ENCODE data around the gene FARSA.

The FARSA gene

DNA sequence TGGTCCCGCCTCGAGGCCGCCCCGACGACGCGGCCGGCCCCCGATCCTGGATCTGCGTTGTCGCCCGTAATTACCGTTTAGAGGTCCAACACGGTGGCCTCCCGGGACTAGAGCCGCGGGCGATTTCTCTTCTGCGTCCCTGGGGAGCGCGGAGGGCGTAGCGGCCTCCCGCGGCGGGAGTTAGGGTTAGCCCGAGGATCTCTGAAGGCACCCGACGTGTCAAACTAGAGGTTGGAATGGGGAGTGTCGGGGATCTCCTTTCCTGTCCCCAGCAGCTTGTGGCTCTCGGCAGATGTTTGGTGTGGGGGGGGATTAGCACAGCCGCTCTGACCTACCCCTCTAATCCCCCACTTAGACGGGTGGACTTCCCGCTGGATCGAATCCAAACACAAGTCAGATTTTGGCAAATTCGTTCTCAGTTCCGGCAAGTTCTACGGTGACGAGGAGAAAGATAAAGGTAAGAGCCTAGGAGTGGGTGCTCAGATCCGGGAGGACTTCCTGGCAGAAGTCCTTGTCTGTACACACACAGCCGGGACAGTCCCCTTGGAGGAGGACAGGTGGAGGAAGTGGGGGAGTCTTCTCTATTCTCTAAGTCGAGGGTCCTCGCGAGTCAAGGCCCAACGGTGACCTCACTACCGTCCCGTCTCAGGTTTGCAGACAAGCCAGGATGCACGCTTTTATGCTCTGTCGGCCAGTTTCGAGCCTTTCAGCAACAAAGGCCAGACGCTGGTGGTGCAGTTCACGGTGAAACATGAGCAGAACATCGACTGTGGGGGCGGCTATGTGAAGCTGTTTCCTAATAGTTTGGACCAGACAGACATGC, 5.5 kb upstream of the FARSA start:
- no peak; the same call in 1 of the 2 replicates for TF ChIP-seq POLR2AphosphoS5 (IDR thresholded peaks at IDR 0.05; ENCODE audit: low read depth, low read length)
- TF ChIP-seq, protein P1, sequence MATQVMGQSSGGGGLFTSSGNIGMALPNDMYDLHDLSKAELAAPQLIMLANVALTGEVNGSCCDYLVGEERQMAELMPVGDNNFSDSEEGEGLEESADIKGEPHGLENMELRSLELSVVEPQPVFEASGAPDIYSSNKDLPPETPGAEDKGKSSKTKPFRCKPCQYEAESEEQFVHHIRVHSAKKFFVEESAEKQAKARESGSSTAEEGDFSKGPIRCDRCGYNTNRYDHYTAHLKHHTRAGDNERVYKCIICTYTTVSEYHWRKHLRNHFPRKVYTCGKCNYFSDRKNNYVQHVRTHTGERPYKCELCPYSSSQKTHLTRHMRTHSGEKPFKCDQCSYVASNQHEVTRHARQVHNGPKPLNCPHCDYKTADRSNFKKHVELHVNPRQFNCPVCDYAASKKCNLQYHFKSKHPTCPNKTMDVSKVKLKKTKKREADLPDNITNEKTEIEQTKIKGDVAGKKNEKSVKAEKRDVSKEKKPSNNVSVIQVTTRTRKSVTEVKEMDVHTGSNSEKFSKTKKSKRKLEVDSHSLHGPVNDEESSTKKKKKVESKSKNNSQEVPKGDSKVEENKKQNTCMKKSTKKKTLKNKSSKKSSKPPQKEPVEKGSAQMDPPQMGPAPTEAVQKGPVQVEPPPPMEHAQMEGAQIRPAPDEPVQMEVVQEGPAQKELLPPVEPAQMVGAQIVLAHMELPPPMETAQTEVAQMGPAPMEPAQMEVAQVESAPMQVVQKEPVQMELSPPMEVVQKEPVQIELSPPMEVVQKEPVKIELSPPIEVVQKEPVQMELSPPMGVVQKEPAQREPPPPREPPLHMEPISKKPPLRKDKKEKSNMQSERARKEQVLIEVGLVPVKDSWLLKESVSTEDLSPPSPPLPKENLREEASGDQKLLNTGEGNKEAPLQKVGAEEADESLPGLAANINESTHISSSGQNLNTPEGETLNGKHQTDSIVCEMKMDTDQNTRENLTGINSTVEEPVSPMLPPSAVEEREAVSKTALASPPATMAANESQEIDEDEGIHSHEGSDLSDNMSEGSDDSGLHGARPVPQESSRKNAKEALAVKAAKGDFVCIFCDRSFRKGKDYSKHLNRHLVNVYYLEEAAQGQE (IDR thresholded peaks at IDR 0.05; ENCODE audit: insufficient read depth in 1 of 2, low read depth in 2 of 2, low read length in 2 of 2): no peak
- no peak for TF ChIP-seq FOXP2 (optimal IDR thresholded peaks at IDR 0.05; ENCODE audit: borderline replicate concordance, extremely low read depth, extremely low read length, insufficient read depth)
- no peak for TF ChIP-seq SIN3A (IDR thresholded peaks at IDR 0.05; ENCODE audit: borderline replicate concordance, insufficient read depth, low read length)
- TF ChIP-seq TAF1 (IDR thresholded peaks at IDR 0.05; ENCODE audit: borderline replicate concordance, insufficient read depth, low read length): no peak

DNA sequence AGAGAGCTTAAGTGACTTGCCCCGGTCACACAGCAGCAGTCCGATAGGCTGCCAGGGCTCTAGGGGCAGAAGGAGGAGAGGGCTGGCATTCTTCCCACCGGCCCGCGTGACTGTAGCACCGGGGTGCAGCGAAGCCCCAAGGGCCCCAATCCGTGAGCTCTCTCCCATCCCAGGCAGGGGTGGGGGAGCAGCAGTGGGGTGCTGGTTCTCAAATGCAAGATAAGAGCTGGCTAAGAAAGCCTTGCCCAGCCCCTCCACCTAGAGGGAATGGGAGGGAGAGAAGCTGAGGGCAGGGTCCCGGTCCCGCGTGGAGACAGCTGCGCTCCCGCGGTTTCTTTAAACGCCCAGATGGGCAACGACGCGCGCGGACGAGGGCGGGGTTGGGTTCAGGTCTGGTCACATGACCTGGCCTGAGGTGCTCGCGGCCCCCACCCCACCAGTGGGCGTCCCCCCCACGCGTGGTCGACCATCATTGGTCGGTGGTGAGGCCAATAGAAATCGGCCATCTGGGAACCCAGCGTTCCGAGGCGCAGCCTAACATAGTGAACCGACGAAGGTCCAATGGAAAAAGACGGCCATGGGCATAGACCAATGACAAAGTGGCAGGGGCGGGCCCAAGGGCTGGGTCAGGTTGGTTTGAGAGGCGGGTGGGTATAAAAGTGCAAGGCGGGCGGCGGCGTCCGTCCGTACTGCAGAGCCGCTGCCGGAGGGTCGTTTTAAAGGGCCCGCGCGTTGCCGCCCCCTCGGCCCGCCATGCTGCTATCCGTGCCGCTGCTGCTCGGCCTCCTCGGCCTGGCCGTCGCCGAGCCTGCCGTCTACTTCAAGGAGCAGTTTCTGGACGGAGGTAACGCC, 4.6 kb upstream of the FARSA start, which contains the start of gene CALR:
CALR (plus strand) TSS at position 683 of the 852 bp plus-strand sequence; CDS start at position 754, 71 bp downstream.
- peak; percentile 95 for TF ChIP-seq POLR2AphosphoS5 (IDR thresholded peaks at IDR 0.05; ENCODE audit: low read depth, low read length)
- no peak; the same call in 1 of the 2 replicates for TF ChIP-seq TAF1 (IDR thresholded peaks at IDR 0.05; ENCODE audit: borderline replicate concordance, insufficient read depth, low read length)
- TF ChIP-seq, protein P1 (IDR thresholded peaks at IDR 0.05; ENCODE audit: insufficient read depth in 1 of 2, low read depth in 2 of 2, low read length in 2 of 2): 0 out of 4 replicates have a peak, but pooled peaks of 1 of the 2 experiments have one; percentile 32
- peak; percentile 40 for TF ChIP-seq FOXP2 (optimal IDR thresholded peaks at IDR 0.05; ENCODE audit: borderline replicate concordance, extremely low read depth, extremely low read length, insufficient read depth)
- peak; percentile 73; the same call in 1 of the 2 replicates for TF ChIP-seq SIN3A (IDR thresholded peaks at IDR 0.05; ENCODE audit: borderline replicate concordance, insufficient read depth, low read length)

DNA sequence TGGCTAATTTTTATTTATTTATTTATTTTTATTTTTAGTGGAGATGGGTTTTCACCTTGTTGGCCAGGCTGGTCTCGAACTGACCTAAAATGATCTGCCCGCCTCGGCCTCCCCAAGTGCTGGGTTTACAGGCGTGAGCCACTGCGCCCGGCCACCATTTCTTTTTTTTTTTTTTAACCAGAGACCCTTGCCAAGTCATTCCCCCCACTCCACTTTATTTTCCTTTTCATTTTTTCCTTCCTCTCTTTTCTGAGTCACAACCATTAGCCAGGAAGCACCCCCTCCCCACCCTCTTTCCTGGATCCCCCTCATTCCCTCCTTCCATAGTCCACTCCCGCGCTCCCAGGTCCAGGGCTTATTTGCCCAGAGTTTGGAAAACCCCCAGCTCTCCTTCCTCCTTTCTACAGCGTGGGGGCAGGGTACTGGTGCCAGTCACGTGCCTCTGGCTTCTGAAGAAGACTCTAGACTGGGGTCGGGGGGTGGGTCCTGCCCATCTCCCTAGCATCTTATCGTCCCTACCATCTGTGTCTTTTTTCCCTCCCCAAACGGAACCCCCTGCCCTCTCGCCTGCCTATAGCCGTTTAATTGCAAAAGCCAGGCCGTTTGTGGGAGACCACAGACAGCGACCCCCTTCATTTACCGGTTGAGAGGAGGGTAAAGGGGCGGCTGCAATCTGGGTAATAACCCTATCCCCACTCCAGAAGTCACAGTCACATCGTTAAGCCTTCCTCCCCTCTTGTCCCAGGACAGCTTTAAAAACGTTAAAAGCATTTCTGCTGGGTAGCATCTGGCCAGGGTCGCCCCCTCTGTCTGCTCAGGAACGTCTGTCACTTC, 3.8 kb upstream of the FARSA start:
- TF ChIP-seq FOXP2 (optimal IDR thresholded peaks at IDR 0.05; ENCODE audit: borderline replicate concordance, extremely low read depth, extremely low read length, insufficient read depth) (no peak), TAF1 (IDR thresholded peaks at IDR 0.05; ENCODE audit: borderline replicate concordance, insufficient read depth, low read length) (no peak), SIN3A (IDR thresholded peaks at IDR 0.05; ENCODE audit: borderline replicate concordance, insufficient read depth, low read length) (no peak), POLR2AphosphoS5 (IDR thresholded peaks at IDR 0.05; ENCODE audit: low read depth, low read length) (no peak)
- TF ChIP-seq, protein P1 (IDR thresholded peaks at IDR 0.05; ENCODE audit: insufficient read depth in 1 of 2, low read depth in 2 of 2, low read length in 2 of 2): no peak

DNA sequence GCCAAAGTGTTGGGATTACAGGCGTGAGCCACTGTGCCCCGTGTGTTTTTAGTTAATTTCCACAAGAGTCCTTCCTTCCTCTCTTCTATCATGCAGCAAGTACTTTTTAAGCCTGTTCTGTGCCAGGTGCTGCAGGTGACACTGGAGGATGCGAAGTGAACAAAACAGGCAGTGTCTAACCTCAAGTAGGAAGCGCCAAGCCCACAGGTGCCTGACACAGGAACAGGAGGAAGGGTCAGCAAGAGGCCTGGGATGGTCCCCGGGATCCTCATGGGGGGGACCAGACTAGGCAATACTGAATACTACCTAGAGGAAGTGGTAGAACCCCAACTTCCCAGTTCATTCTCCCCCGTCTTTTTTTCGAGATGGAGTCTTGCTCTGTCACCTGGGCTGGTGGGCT, 3.1 kb upstream of the FARSA start:
- TF ChIP-seq TAF1 (IDR thresholded peaks at IDR 0.05; ENCODE audit: borderline replicate concordance, insufficient read depth, low read length) (no peak), POLR2AphosphoS5 (IDR thresholded peaks at IDR 0.05; ENCODE audit: low read depth, low read length) (no peak), FOXP2 (optimal IDR thresholded peaks at IDR 0.05; ENCODE audit: borderline replicate concordance, extremely low read depth, extremely low read length, insufficient read depth) (no peak), SIN3A (IDR thresholded peaks at IDR 0.05; ENCODE audit: borderline replicate concordance, insufficient read depth, low read length) (no peak)
- TF ChIP-seq, protein P1 (IDR thresholded peaks at IDR 0.05; ENCODE audit: insufficient read depth in 1 of 2, low read depth in 2 of 2, low read length in 2 of 2): no peak
